Ovary (tissue), 9 donors: Measurements from ENCODE around the gene PCDH15. TPM values are rescaled to one million over a fixed set of nuclear protein-coding genes. Genes with fewer than 3 reads are reported as not detected.
"Not testable (repeated sequence)": the region's sequence is repeated elsewhere in the genome, so short reads cannot be mapped to it uniquely, and the experiment has no call there.

ENCODE experiments used
- DNase-seq, 5 donors: peaks; one replicate each; pipeline ENCODE4 v3.0.0-alpha.2; 2019 to 2020
- H3K27ac ChIP-seq, 2 donors: fragments of 200-600 bp; one replicate each; pipeline versions ENCODE4 v1.5.1 to v1.8.0; 2019 to 2022
- H3K27me3 ChIP-seq: fragments of 200-600 bp; one replicate; pipeline ENCODE4 v1.8.0; 2022
- H3K36me3 ChIP-seq: fragments of 200-600 bp; sonication (generic); one replicate; pipeline ENCODE4 v1.5.1; 2019
- H3K4me1 ChIP-seq: one replicate; pipeline ENCODE4 v1.8.1; 2013; ENCODE audit warnings: mild to moderate bottlenecking, moderate library complexity; ENCODE audit not compliant: insufficient read depth
- H3K4me3 ChIP-seq: fragments of 200-600 bp; sonication (generic); one replicate; pipeline ENCODE4 v1.5.1; 2017
- H3K9me3 ChIP-seq, 2 donors: fragments of 200-600 bp in 1 of 2; sonication (generic) in 1 of 2; one replicate each; pipeline versions ENCODE4 v1.5.1 to v1.8.1; 2013 to 2019; ENCODE audit warnings: mild to moderate bottlenecking in 1 of 2, moderate library complexity in 1 of 2
- CTCF ChIP-seq, 3 donors: fragments of 450-650 bp in 2 of 3; fragments of 200-600 bp in 1 of 3; IDR thresholded peaks; one replicate each; pipeline versions ENCODE4 v1.5.1 to v1.8.0; 2016 to 2022; ENCODE audit warnings: antibody characterized with exemption in 3 of 3, mild to moderate bottlenecking in 1 of 3
- EP300 ChIP-seq: sonication (generic); formaldehyde crosslinking; IDR thresholded peaks from one replicate; pipeline ENCODE4 v1.6.1; 2017; ENCODE audit warnings: antibody characterized with exemption
- POLR2A ChIP-seq: fragments of 450-650 bp; IDR thresholded peaks from one replicate; pipeline ENCODE4 v1.6.1; 2017; ENCODE audit warnings: antibody characterized with exemption, mild to moderate bottlenecking, moderate library complexity
- WGBS, 3 donors: extraction: QIAGEN DNeasy Blood & Tissue Kit in 1 of 3; methylation state at CpG; one replicate each; pipeline versions ENCODE4 v1.1.5 to v1.1.7; 2013 to 2017; 5-methylcytosine and 5-hydroxymethylcytosine counted together
- intact Hi-C, 4 donors: fragments of 100-400 bp; cut with DNase I; formaldehyde crosslinking; loops; one replicate each; pipeline versions ENCODE4 v1.11.0 to v1.15.1; 2022 to 2023
- polyA plus RNA-seq, 2 donors: library from polyadenylated mRNA; stranded (reverse); fragments of 200-250 nt in 1 of 2; fragments of 350-450 nt in 1 of 2; fragmentation: Illumina TruSeq in 1 of 2; extraction: RNeasy Lipid Tissue Mini Kit (QIAGEN cat#74804) in 1 of 2; gene quantifications; one replicate each; pipeline ENCODE4 v1.2.3, GENCODE V29; 2013 to 2014
- total RNA-seq, 7 donors: library from RNA; depleted of rRNA in 2 of 7; stranded (reverse); fragments of >200 nt in 2 of 7; fragmentation: NEBNext Ultra II Directional in 3 of 7; extraction: Animal tissue kit (Norgen Biotek cat#: 25700) in 3 of 7; gene quantifications; one replicate each; pipeline versions ENCODE4 v1.1.0 to v1.2.4, GENCODE V29; 2016 to 2023
- donor health status: DM: no; HTN: no; CAD: no; lungs with moderate emphysema.
- donor health status: DM: no; HTN: no; CAD: no.
- donor health status: Bipolar disorder and iron deficiency.
- donor health status: DM: yes; HTN: yes; CAD: no.
- donor health status: DM: no; HTN: no; CAD: no.
- donor health status: DM: yes; HTN: yes; CAD: no.

Gene PCDH15
- total and polyA plus RNA-seq, 9 donors: 0.02 to 0.34 TPM; not detected in 7

GRCh38 chr10:53952698-53953630 is 848.1 kb downstream of the PCDH15 start:
- Histone ChIP-seq H3K4me1 (no peaks in the 10 kb centered on the region), H3K27ac (no peak overlapping the region), H3K4me3 (no peak overlapping the region), H3K9me3 (no peaks in the 10 kb centered on the region), H3K27me3 (no peaks in the 10 kb centered on the region), H3K36me3 (no peaks in the 10 kb centered on the region)
- intact Hi-C loops: no loop called here
- no peak for DNase-seq
- WGBS, 3 donors: 83 to 91% (median 88%) methylated on average over 4 of the region's 4 CpGs
- no peak for TF ChIP-seq EP300
- TF ChIP-seq CTCF (IDR thresholded peaks at IDR 0.05): no peak
- no peak for TF ChIP-seq POLR2A

- no peak overlapping the region for H3K27ac ChIP-seq
- TF ChIP-seq CTCF (IDR thresholded peaks at IDR 0.05): no peak
- no peak for TF ChIP-seq EP300
- TF ChIP-seq POLR2A: no peak
- no peak overlapping the region for H3K4me3 ChIP-seq
- H3K36me3 ChIP-seq: no peaks in the 10 kb centered on the region
- H3K27me3 ChIP-seq: no peaks in the 10 kb centered on the region
- H3K9me3 ChIP-seq: no peaks in the 10 kb centered on the region
- no peak for DNase-seq
- intact Hi-C loops: no loop called here
- 90 to 91% (median 90%) methylated on average over 5 of the region's 5 CpGs for WGBS, 3 donors
- H3K4me1 ChIP-seq: no peaks in the 10 kb centered on the region
Measured at GRCh38 chr10:53939654-53940053, 861.4 kb downstream of the PCDH15 start.

- intact Hi-C loops: no loop called here
- Histone ChIP-seq H3K27me3 (no peaks in the 10 kb centered on the region), H3K36me3 (no peaks in the 10 kb centered on the region), H3K27ac (no peak overlapping the region), H3K4me1 (no peaks in the 10 kb centered on the region), H3K4me3 (no peak overlapping the region), H3K9me3 (no peaks in the 10 kb centered on the region)
- 51 to 56% (median 52%) methylated on average over 3 of the region's 3 CpGs for WGBS, 3 donors
- TF ChIP-seq EP300 (no peak), POLR2A (no peak), CTCF (IDR thresholded peaks at IDR 0.05) (no peak)
- no peak for DNase-seq
Measured at GRCh38 chr10:53930648-53931047, 870.4 kb downstream of the PCDH15 start.

GRCh38 chr10:53924051-53924700 is 876.9 kb downstream of the PCDH15 start:
- DNase-seq, H3K9me3 ChIP-seq: not testable (repeated sequence)

GRCh38 chr10:53918755-53919154 is 882.3 kb downstream of the PCDH15 start:
- H3K27ac ChIP-seq: no peak overlapping the region
- intact Hi-C loops: no loop called here
- 72 to 81% (median 81%) methylated on average over 4 of the region's 4 CpGs for WGBS, 3 donors

More at GRCh38 chr10:53924051-53924700, 876.9 kb downstream of the PCDH15 start:
- H3K27ac ChIP-seq, H3K4me3 ChIP-seq, H3K36me3 ChIP-seq, H3K27me3 ChIP-seq, H3K4me1 ChIP-seq, intact Hi-C loops: not testable (repeated sequence)
- WGBS, 3 donors: 94 to 96% (median 94%) methylated on average over 22 to 34 of the region's 34 CpGs

More at GRCh38 chr10:53918755-53919154, 882.3 kb downstream of the PCDH15 start:
- Histone ChIP-seq H3K36me3 (no peaks in the 10 kb centered on the region), H3K27me3 (no peaks in the 10 kb centered on the region), H3K4me3 (no peak overlapping the region), H3K4me1 (no peaks in the 10 kb centered on the region), H3K9me3 (no peaks in the 10 kb centered on the region)
- TF ChIP-seq CTCF (IDR thresholded peaks at IDR 0.05) (no peak), EP300 (no peak), POLR2A (no peak)
- DNase-seq: no peak
